Spinal cord (tissue), 10 donors: Measurements from ENCODE around the gene ZBTB8B. TPM values are rescaled to one million over a fixed set of nuclear protein-coding genes. Genes with fewer than 3 reads are reported as not detected.
"Not testable (repeated sequence)": the region's sequence is repeated elsewhere in the genome, so short reads cannot be mapped to it uniquely, and the experiment has no call there.

Experiments used
- DNase-seq, 6 donors: peaks; one replicate each; pipeline versions ENCODE4 v3.0.0 to v3.0.0-alpha.2; 2013 to 2015; ENCODE audit warnings: low spot score in 6 of 6, low read depth in 4 of 6
- H3K27ac ChIP-seq: one replicate; pipeline ENCODE4 v1.5.1; 2013; ENCODE audit warnings: low read depth, low read length, control low read depth
- H3K27me3 ChIP-seq: one replicate; pipeline ENCODE4 v1.6.1; 2013; ENCODE audit warnings: low read length; ENCODE audit not compliant: control insufficient read depth, insufficient read depth
- H3K36me3 ChIP-seq: one replicate; pipeline ENCODE4 v1.6.1; 2013; ENCODE audit warnings: low read length; ENCODE audit not compliant: control insufficient read depth, insufficient read depth
- H3K4me1 ChIP-seq: one replicate; pipeline ENCODE4 v1.6.1; 2013; ENCODE audit warnings: low read length; ENCODE audit not compliant: control insufficient read depth, insufficient read depth
- H3K4me3 ChIP-seq: one replicate; pipeline ENCODE4 v1.5.1; 2013; ENCODE audit warnings: low read depth, low read length, control low read depth
- H3K9me3 ChIP-seq: one replicate; pipeline ENCODE4 v1.6.1; 2013; ENCODE audit warnings: low read length; ENCODE audit not compliant: control insufficient read depth, insufficient read depth
- WGBS: methylation state at CpG from one replicate; pipeline ENCODE4 v1.1.5; 2013; ENCODE audit warnings: missing lambda C conversion rate; ENCODE audit not compliant: insufficient coverage; 5-methylcytosine and 5-hydroxymethylcytosine counted together
- long read RNA-seq, 4 donors: transcript quantifications; one replicate each; lab custom pipeline, GENCODE V29; 2026
- polyA plus RNA-seq, 2 donors: library from polyadenylated mRNA; unstranded; fragments of 120-200 nt; gene quantifications; one replicate each; pipeline ENCODE4 v1.2.1, GENCODE V29; 2013; ENCODE audit not compliant: insufficient read length in 2 of 2
- total RNA-seq, 2 donors: library from RNA; depleted of rRNA in 1 of 2; stranded (reverse); fragments of 120-200 nt in 1 of 2; fragments of >200 nt in 1 of 2; gene quantifications; one replicate each; pipeline versions ENCODE4 v1.2.3 to v1.2.4, GENCODE V29; 2013 to 2014
- donor health status: healthy.

The ZBTB8B gene
- 1 to 10 TPM; 3.1 to 6.8 TPM for total RNA-seq
- 1 to 10 TPM; 5.6 to 8.3 TPM for polyA plus RNA-seq
- long read RNA-seq, donor 1: 0 reads
- long read RNA-seq, donor 2, full-length matches to known transcripts: 2 of 2 reads
- long read RNA-seq, donor 2, partial matches to known transcripts: 0 of 2 reads
- long read RNA-seq, donor 2, other reads (novel, unspliced or antisense): 0 of 2 reads
- long read RNA-seq, donor 3, full-length matches to known transcripts: 1 of 1 reads
- long read RNA-seq, donor 3, partial matches to known transcripts: 0 of 1 reads
- long read RNA-seq, donor 3, other reads (novel, unspliced or antisense): 0 of 1 reads
- long read RNA-seq, donor 4: 0 reads

GRCh38 chr1:32464716-32465577, at the start of gene ZBTB8B:
ZBTB8B (plus strand) TSS chr1:32465072; CDS start chr1:32470625, 5,553 bp downstream.
- peaks cover 15% of the 10 kb centered on the region for H3K4me1 ChIP-seq
- no peaks in the 10 kb centered on the region for H3K27me3 ChIP-seq
- WGBS: 0% methylated on average over 64 of the region's 66 CpGs
- no peaks in the 10 kb centered on the region for H3K36me3 ChIP-seq
- H3K27ac ChIP-seq: peak within 1 kb of the TSS; percentile 54
- peak within 1 kb of the TSS; percentile 91 for H3K4me3 ChIP-seq
- DNase-seq: peak; percentile 88 to 99 (median 94)
- H3K9me3 ChIP-seq: no peaks in the 10 kb centered on the region

DNA sequence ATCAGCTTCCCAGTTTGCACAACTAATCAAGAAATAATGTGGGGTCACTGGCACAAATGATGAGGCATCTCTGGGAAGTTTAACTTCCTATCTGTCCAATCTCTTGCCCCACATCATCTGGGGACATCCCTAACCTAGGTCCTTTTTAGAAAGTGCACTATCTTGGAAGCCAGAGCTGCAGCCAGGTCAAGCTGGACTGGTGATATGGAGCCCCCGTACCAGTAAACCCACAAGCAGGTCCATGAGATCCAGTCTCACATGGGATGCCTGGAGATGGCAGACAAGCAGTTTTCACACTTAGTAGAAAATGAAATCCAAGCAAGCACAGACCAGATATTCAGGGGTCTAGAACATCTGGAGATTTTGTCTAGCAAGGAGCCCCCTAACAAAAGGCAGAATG, 43.1 kb upstream of the ZBTB8B start:
- no peaks in the 10 kb centered on the region for H3K36me3 ChIP-seq
- 100% methylated on average over 1 of the region's 1 CpG for WGBS
- no peak overlapping the region for H3K27ac ChIP-seq
- peaks cover 2% of the 10 kb centered on the region for H3K9me3 ChIP-seq
- H3K4me1 ChIP-seq: peaks cover 10% of the 10 kb centered on the region
- H3K4me3 ChIP-seq: no peak overlapping the region
- no peaks in the 10 kb centered on the region for H3K27me3 ChIP-seq
- no peak for DNase-seq

DNA sequence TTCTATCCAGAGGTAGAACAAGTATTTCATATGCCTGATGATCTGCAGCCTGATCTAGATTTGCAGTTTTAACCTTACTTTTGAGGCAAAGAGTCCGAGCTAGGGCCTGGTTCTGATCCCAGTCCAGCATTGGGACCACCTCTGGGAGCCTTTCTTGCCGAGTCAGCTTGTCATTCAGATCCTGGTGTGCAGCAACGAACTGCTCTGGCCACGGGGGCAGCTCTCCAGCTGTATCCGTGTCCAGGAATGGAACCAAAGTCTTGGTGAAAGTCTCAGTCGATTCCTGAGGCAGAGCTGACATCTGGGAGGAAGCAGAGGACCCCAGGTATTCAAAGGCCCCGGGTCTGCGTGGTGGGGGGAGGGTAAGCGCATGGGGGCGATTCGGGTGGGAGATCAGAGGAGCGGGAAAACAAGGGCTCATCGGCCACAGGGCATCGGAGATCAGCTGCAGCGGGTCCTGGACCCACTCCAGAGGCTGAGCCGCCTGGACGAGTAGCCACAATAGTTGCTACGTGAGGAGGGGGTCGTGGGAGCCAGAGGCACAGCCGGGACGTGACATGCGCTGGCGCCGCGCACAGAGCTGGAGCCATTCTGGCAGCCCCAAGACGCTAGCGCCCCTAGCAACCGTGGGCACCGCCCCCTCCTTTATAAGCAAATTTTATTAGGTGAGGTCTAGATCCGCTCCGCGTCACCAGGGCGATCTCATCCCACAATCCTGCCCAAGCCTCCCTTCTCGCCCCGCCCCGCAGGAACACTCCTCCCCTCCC, 38.2 kb upstream of the ZBTB8B start:
- WGBS: 2% methylated on average over 29 of the region's 36 CpGs
- Histone ChIP-seq H3K27me3 (no peaks in the 10 kb centered on the region), H3K36me3 (no peaks in the 10 kb centered on the region), H3K9me3 (no peaks in the 10 kb centered on the region), H3K27ac (no peak overlapping the region), H3K4me1 (peaks cover 13% of the 10 kb centered on the region), H3K4me3 (peak overlapping the region; percentile 52)
- DNase-seq: peak in 4 of 6 donors; percentile 44 to 93 (median 69)

GRCh38 chr1:32427264-32427963, 37.5 kb upstream of the ZBTB8B start:
- H3K4me1 ChIP-seq: peaks cover 13% of the 10 kb centered on the region
- H3K27ac ChIP-seq: no peak overlapping the region
- H3K9me3 ChIP-seq: no peaks in the 10 kb centered on the region
- H3K4me3 ChIP-seq: peak overlapping the region; percentile 52
- DNase-seq: peak in 1 of 6 donors; percentile 43
- WGBS: 49% methylated on average over 8 of the region's 17 CpGs
- H3K27me3 ChIP-seq: no peaks in the 10 kb centered on the region
- H3K36me3 ChIP-seq: no peaks in the 10 kb centered on the region

DNA sequence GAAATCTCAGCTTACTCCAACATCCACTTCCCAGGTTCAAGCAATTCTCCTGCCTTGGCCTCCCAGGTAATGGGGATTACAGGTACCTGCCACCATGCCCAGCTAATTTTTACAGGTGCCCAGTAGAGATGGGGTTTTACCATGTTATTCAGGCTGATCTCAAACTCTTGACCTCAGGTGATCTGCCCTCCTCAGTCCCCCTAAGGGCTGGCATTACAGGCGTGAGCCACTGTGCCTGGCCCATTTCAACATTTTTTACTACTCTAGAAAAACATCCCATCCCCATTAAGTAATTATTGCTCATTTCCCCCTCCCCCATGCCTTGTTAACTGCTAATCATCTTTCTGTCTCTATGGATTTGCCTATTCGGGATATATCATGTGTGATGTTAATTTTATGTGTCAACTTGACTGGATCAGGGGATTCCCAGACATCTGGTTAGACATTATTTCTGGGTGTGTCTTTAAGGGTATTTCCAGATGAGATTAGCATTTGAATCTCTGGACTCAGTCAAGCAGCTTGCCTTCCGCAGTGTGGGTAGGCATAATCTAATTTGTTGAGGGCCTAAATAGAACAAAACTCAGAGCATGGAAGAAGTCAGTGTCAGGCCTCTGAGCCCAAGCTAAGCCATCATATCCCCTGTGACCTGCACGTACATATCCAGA, 33.0 kb upstream of the ZBTB8B start:
- Histone ChIP-seq H3K27ac (no peak overlapping the region), H3K36me3 (no peaks in the 10 kb centered on the region), H3K27me3 (no peaks in the 10 kb centered on the region), H3K4me3 (no peak overlapping the region), H3K4me1 (peaks cover 2% of the 10 kb centered on the region), H3K9me3 (no peaks in the 10 kb centered on the region)
- WGBS: 83% methylated on average over 4 of the region's 4 CpGs
- peak in 1 of 6 donors; percentile 13 for DNase-seq

DNA sequence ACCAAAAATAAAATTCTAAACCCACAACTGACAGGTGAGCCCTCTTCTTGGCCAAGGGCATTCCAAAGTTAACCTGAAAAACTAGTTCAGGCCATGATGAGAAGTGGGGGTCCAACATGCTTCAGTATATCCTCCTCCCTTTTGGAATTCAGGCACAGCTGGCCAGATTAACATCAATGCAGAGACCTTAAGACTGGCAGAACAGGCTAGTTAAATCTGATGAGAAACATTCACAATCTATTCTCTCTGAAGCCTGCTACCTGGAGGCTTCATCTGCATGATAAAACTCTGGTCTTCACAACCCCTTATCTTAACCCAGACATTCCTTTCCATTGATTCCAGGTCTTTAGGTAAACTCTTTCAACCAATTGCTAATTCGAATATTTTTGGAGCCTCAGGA, 26.7 kb upstream of the ZBTB8B start:
- H3K27me3 ChIP-seq: no peaks in the 10 kb centered on the region
- WGBS: no CpG with 5 or more reads among the region's 1 CpG
- H3K4me3 ChIP-seq: no peak overlapping the region
- no peaks in the 10 kb centered on the region for H3K4me1 ChIP-seq
- H3K36me3 ChIP-seq: no peaks in the 10 kb centered on the region
- H3K27ac ChIP-seq: no peak overlapping the region
- DNase-seq: no peak
- H3K9me3 ChIP-seq: no peaks in the 10 kb centered on the region

DNA sequence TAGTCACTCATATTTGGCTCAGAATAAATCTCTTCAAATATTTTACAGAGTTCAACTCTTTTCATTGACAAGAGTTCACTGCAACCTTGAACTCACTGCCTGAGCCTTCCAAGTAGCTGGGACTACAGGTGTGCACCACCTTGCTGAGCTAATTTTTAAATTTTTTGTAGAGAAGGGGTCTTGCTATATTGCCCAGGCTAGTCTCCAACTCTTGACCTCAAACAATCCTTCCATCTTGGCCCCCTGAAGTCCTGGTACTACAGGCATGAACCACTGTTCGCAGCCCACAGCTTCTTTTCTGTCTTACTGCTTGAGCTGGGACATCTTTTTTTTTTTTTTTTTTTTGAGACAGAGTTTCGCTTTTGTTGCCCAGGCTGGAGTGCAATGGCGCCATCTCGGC, 26.1 kb upstream of the ZBTB8B start:
- H3K9me3 ChIP-seq, DNase-seq, H3K4me1 ChIP-seq, H3K36me3 ChIP-seq, H3K27ac ChIP-seq, H3K4me3 ChIP-seq, H3K27me3 ChIP-seq: not testable (repeated sequence)
- WGBS: 96% methylated on average over 3 of the region's 4 CpGs

DNA sequence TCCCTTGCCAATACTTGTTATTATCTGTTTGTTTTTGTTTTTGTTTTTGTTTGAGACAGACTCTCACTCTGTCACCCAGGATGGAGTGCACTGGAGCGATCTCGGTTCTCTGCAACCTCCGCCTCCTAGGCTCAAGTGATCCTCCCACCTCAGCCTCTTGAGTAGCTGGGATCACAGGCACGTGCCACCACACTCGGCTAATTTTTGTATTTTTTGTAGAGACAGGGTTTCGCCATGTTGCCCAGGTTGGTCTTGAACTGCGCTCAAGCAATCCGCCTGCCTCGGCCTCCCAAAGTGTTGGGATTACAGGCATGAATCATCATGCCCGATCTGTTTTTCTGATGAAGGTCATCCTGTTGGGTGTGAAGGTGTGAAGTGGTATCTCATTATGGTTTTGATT, 23.4 kb upstream of the ZBTB8B start:
- not testable (repeated sequence) for H3K27ac ChIP-seq, H3K4me3 ChIP-seq, H3K9me3 ChIP-seq, DNase-seq, H3K27me3 ChIP-seq, H3K4me1 ChIP-seq, H3K36me3 ChIP-seq
- WGBS: 96% methylated on average over 8 of the region's 10 CpGs
